Thoracic aorta (tissue), 2 donors: ENCODE measurements around the gene JAK2. TPM values are rescaled to one million over a fixed set of nuclear protein-coding genes. Genes with fewer than 3 reads are reported as not detected.
"Not testable (repeated sequence)": the region's sequence is repeated elsewhere in the genome, so short reads cannot be mapped to it uniquely, and the experiment has no call there.

ENCODE experiments used
- ATAC-seq: fragments of 150-250 bp; one replicate; pipeline ENCODE4 v1.8.0; 2017; ENCODE audit warnings: low read depth; ENCODE audit not compliant: insufficient number of reproducible peaks, low FRiP score
- DNase-seq: peaks from one replicate; pipeline ENCODE4 v3.0.0-alpha.2; 2020; ENCODE audit warnings: low spot score
- H3K27ac ChIP-seq, 2 donors: fragments of 200-600 bp; sonication (generic); 1 replicate in 1 of 2; 2 replicates in 1 of 2; pipeline ENCODE4 v1.5.1; 2016; ENCODE audit warnings: mild to moderate bottlenecking in 2 of 2, moderate library complexity in 2 of 2
- H3K27me3 ChIP-seq: fragments of 200-600 bp; sonication (generic); replicated peaks from 2 replicates; pipeline ENCODE4 v1.6.0; 2016; ENCODE audit warnings: mild to moderate bottlenecking; ENCODE audit not compliant: insufficient read depth
- H3K36me3 ChIP-seq: fragments of 200-600 bp; sonication (generic); one replicate; pipeline ENCODE4 v1.5.1; 2016
- H3K4me1 ChIP-seq, 2 donors: fragments of 200-600 bp; sonication (generic); 1 replicate in 1 of 2; 2 replicates in 1 of 2; pipeline versions ENCODE4 v1.5.1 to v1.6.0; 2016; ENCODE audit warnings: low read depth in 2 of 2, mild to moderate bottlenecking in 1 of 2; ENCODE audit not compliant: control insufficient read depth in 1 of 2
- H3K4me3 ChIP-seq: fragments of 200-600 bp; sonication (generic); 2 replicates; pipeline ENCODE4 v1.5.1; 2016; ENCODE audit warnings: mild to moderate bottlenecking
- H3K9me3 ChIP-seq: fragments of 200-600 bp; sonication (generic); 2 replicates; pipeline ENCODE4 v1.5.1; 2016
- total RNA-seq, 2 donors: library from RNA; depleted of rRNA; stranded (reverse); fragments of >200 nt; gene quantifications; one replicate each; pipeline versions ENCODE4 v1.1.0 to v1.2.3, GENCODE V29; 2016
- TF ChIP-seq, protein P1 (sequence below): fragments of 200-600 bp; sonication (generic); IDR thresholded peaks from one replicate; pipeline ENCODE4 v1.5.1; 2019; ENCODE audit warnings: antibody characterized with exemption

Gene JAK2
- total RNA-seq, 2 donors from 2014 or later = 77.8 to 90.0 TPM

DNA sequence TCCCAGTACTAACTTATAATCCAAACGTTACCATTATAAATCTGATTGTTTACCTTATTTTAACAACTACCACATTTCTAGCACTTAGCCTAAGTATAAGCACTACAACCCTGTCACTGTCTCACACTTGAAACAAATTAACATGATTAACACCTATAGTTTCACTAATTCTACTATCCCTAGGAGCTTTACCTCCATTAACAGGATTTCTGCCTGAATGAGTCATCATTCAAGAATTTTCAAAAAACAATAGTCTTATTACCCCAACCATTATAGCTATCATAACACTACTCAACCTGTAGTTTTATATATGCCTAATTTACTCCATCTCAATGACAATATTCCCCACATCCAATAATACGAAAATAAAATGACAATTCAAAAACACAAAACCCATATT, 110.7 kb downstream of the JAK2 start:
- no peaks in the 10 kb centered on the region for H3K4me1 ChIP-seq
- no peak overlapping the region for H3K4me3 ChIP-seq
- H3K36me3 ChIP-seq = no peaks in the 10 kb centered on the region
- H3K27me3 ChIP-seq = no peaks in the 10 kb centered on the region
- no peaks in the 10 kb centered on the region for H3K9me3 ChIP-seq
- H3K27ac ChIP-seq = no peak overlapping the region
- no peak for DNase-seq
- ATAC-seq = no peak
- TF ChIP-seq, protein P1, sequence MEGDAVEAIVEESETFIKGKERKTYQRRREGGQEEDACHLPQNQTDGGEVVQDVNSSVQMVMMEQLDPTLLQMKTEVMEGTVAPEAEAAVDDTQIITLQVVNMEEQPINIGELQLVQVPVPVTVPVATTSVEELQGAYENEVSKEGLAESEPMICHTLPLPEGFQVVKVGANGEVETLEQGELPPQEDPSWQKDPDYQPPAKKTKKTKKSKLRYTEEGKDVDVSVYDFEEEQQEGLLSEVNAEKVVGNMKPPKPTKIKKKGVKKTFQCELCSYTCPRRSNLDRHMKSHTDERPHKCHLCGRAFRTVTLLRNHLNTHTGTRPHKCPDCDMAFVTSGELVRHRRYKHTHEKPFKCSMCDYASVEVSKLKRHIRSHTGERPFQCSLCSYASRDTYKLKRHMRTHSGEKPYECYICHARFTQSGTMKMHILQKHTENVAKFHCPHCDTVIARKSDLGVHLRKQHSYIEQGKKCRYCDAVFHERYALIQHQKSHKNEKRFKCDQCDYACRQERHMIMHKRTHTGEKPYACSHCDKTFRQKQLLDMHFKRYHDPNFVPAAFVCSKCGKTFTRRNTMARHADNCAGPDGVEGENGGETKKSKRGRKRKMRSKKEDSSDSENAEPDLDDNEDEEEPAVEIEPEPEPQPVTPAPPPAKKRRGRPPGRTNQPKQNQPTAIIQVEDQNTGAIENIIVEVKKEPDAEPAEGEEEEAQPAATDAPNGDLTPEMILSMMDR = no peak

DNA sequence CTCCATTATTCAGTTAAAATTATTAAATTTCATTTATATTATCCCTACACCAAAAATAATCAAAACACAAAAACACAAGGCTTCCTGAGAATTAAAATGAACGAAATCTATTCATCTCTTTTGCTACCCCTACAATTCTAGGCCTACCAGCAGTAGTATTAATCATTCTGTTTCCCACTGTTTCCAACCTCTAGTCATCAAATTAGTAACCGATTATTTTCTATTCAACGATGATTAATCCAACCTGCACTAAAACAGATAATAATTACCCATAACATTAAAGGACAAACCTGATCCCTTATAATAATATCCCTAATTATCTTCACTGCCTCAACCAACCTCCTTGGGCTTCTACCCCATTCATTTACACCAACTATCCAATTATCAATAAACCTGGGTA, 114.4 kb downstream of the JAK2 start:
- no peak overlapping the region for H3K27ac ChIP-seq
- TF ChIP-seq, protein P1 = no peak
- H3K9me3 ChIP-seq = peaks cover 1% of the 10 kb centered on the region
- no peak for DNase-seq
- ATAC-seq = no peak
- no peaks in the 10 kb centered on the region for H3K27me3 ChIP-seq
- no peak overlapping the region for H3K4me3 ChIP-seq
- H3K4me1 ChIP-seq = no peaks in the 10 kb centered on the region
- H3K36me3 ChIP-seq = peaks cover 5% of the 10 kb centered on the region

DNA sequence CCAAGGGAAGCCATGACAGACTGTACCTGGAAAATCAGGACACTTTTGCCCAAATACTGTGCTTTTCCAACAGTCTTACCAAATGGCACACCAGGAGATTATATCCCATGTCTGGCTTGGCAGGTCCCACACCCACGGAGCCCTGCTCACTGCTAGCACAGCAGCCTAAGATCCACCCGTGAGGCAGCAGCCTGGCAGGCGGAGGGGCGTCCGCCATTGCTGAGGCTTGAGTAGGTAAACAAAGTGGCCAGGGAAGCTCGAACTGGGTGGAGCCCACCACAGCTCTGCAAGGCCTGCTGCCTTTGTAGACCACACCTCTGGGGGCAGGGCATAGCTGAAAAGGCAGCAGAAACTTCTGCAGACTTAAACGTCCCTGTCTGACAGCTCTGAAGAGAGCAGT, 116.1 kb downstream of the JAK2 start:
- not testable (repeated sequence) for DNase-seq, H3K36me3 ChIP-seq, ATAC-seq

DNA sequence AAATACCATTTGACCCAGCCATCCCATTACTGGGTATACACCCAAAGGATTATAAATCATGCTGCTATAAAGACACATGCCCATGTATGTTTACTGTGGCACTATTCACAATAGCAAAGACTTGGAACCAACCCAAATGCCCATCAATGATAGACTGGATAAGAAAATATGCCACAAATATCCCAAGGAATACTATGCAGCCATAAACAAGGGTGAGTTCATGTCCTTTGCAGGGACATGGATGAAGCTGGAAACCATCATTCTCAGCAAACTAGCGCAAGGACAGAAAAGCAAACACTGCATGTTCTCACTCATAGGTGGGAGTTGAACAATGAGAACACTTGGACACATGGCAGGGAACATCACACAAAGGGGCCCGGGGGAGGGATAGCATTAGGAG, 121.4 kb downstream of the JAK2 start:
- H3K27ac ChIP-seq, H3K4me3 ChIP-seq, H3K36me3 ChIP-seq, H3K4me1 ChIP-seq, H3K27me3 ChIP-seq, DNase-seq, ATAC-seq: not testable (repeated sequence)
- peaks cover 10% of the 10 kb centered on the region for H3K9me3 ChIP-seq

More for the DNA sequence above, 116.1 kb downstream of the JAK2 start:
- not testable (repeated sequence) for H3K4me1 ChIP-seq, H3K9me3 ChIP-seq, H3K27ac ChIP-seq, H3K4me3 ChIP-seq, H3K27me3 ChIP-seq

DNA sequence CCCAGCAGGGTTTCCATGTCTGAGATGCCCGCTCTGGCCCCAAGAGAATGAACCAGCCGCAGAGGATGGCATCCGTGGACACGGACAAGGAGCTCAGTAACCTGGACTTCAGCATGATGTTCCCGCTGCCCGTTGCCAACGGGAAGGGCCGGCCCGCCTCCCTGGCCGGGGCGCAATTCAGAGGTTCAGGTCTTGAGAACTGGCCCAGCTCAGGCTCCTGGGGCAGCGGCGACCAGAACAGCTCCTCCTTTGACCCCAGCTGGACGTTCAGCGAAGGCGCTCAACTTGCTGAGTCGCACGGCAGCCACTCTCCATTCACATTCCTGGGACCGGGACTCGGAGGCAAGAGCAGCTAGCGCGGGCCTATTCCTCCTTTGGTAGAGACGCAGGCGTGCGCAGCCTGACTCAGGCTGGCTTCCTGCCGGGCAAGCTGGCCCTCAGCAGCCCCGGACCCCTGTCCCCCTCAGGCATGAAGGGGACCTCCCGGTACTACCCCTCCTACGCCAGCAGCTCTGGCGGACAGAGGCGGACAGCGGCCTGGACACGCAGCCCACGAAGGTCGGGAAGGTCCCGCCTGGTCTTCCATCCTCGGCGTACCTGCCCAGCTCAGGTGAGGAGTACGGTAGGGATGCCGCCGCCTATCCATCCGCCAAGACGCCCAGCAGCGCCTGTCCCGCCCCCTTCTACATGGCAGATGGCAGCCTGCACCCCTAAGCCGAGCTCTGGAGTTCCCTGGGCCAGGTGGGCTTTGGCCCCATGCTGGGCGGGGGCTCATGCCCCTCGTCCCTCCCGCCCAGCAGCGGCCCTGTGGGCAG, 126.0 kb downstream of the JAK2 start:
- no peaks in the 10 kb centered on the region for H3K4me1 ChIP-seq
- H3K36me3 ChIP-seq = peaks cover 28% of the 10 kb centered on the region
- TF ChIP-seq, protein P1 = no peak
- no peaks in the 10 kb centered on the region for H3K27me3 ChIP-seq
- H3K9me3 ChIP-seq = peaks cover 3% of the 10 kb centered on the region
- no peak overlapping the region for H3K27ac ChIP-seq
- H3K4me3 ChIP-seq = no peak overlapping the region
- ATAC-seq = no peak
- DNase-seq = no peak

DNA sequence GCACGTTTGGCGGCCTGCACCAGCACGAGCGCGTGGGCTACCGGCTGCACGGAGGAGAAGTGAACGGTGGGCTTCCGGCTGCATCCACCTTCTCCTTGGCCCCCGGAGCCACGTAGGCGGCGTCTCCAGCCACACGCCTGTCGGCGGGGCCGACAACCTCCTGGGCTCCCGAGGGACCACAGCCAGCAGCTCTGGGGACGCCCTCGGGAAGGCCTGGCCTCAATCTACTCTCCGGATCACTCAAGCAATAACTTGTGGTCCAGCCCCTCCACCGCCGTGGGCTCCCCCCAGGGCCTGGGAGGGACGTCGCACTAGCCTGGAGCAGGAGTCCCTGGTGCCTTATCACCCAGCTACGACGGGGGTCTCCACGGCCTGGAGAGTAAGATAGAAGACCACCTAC, 126.6 kb downstream of the JAK2 start:
- Histone ChIP-seq H3K4me1 (no peaks in the 10 kb centered on the region), H3K9me3 (no peaks in the 10 kb centered on the region), H3K4me3 (no peak overlapping the region), H3K27me3 (no peaks in the 10 kb centered on the region), H3K36me3 (peaks cover 24% of the 10 kb centered on the region), H3K27ac (no peak overlapping the region)
- DNase-seq = no peak
- TF ChIP-seq, protein P1 = no peak
- no peak for ATAC-seq
